Stimulated activated CD8-positive, alpha-beta memory T cell treated with anti-CD3 and anti-CD28 coated beads, Interleukin-7, amount 100 ng/mL, for 4 hours (primary cell): ENCODE data around the gene RAPGEF1.

Experiments used
- DNase-seq, 2 donors: peaks; one replicate each; pipeline ENCODE4 v3.0.0-alpha.2; 2020; ENCODE audit warnings: low read depth in 2 of 2

Gene RAPGEF1

DNA sequence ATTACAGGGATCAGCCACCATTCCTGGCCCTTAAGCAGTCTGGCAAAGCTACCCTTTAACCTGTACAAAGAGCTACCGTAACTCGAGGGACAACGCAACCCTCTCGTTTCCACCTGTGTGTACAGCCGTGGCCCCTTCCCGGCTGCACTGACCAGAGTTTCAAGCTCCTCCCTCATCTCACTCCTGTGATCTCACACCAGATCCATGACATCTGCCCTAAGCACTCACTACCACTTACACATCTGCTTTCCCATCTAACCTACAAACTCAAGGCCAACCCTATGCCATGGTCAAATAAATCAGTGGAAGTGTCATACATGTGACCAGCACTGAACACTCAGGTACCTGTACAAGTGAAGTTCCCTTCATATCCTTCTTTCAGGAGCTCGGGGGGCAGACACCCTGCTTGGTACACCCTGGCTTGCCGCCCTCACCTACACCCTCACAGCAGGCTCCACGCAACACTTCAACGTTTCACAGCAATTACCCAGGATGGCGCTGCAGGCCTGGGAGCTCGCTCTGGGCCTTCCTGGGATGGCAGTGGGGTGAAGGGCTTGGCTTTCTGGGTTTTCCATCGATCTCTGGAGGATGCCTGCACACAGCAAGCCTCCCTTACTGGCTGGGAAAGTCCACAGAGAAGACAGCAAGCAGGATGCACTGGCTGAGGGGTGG is 132.8 kb downstream of the RAPGEF1 start:
- DNase-seq = no peak

- DNase-seq = no peak
Measured at GRCh38 chr9:131605770-131606590, 133.9 kb downstream of the RAPGEF1 start.

- DNase-seq = no peak
Measured at GRCh38 chr9:131603711-131604439, 136.0 kb downstream of the RAPGEF1 start.

- DNase-seq = no peak
Measured at GRCh38 chr9:131603199-131603598, 136.7 kb downstream of the RAPGEF1 start.

DNA sequence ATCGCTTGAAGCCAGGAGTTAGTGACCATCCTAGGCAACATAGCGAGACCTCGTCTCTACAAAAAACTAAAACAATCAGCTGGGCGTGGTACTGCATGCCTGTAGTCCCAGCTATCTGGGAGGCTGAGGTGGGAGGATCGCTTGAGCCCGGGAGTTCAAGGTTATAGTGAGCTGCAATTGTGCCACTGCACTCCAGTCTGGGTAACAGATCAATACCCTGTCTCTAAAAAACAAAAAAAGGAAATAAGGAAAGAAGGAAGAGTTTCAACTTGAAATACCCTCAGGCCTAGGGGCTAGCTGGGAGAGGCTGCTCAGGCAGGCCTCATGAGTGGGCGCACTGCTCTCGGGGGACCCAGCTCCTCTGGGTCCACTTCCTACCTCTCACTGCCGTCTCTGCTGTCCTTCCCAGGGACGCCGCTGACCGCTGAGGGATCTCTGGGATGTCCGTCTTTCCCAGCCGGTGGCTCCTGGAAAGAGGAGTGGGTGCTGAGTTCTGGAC is 138.1 kb downstream of the RAPGEF1 start:
- DNase-seq = no peak

GRCh38 chr9:131598121-131598520 is 141.8 kb downstream of the RAPGEF1 start:
- DNase-seq = no peak

DNA sequence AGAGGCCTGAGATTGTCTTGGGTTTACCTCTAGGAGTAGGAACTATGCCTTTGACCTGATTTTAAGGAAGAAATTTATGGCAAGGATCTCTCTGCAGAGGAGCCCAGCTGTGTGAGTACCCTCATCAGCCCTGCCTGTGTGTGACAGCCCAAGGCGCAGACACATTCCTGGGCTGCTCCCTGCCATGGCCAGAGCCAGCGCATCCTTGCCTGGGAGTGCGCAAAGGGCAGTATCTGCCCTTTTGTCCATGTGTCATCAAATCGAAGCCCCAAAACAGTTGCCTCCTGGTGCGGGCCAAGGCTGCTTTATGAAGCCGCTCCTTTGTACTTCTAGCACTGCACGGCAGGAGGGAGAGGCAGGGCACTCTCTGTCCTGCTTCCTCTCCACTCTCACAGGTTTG is 142.6 kb downstream of the RAPGEF1 start:
- DNase-seq = no peak

DNA sequence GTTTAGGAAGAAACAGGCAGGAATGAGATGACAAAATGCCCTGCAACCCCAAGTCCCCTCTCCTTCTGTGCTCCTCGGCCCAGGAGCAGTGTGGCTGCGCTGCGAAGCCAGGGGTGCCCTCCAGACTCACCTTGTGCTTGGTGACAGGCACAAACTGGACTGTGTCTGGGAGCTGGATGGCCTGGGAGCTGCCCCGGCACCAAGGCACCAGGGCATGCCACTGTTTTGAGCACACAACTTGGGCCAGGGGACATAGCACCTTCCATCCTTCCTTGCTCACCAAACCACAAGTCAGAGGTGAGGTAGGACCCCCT is 143.5 kb downstream of the RAPGEF1 start:
- no peak for DNase-seq

DNA sequence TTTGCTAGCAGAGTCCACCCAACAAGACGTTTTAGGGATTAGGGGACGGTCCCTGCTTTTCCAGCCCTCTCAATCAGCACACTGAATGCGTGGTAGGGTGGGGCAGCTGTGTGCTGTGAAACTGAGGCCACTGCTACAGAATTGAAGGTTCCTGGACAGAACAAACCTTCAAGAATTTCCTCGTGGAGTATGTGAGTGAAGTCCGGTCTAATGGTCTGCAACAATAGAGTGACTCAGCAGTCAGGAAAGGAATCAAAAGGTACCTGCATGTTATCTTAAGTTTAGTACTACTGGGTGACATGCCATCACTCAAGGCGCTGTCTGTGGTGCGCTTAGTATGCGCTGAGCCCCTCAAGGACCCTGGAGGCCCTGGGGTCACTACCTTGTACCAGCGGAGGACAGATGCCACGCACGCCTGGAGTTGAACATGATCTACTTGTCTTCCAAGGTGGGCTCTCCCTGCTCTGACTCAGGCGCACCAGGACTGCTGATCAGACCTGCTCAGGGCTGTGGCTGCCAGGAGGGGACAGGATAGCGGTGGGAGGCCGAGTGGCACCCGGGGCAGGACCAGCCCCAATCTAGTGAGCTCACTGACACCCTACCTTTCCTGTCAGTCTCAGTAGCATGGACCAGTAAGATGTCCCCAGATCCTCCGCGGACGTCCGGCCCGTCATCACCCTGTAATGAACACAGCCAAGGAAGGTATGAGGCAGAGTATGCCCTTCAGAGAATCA is 144.0 kb downstream of the RAPGEF1 start:
- DNase-seq = no peak

- no peak for DNase-seq
Measured at GRCh38 chr9:131594906-131595665, 144.8 kb downstream of the RAPGEF1 start.

- no peak for DNase-seq
Measured at GRCh38 chr9:131593936-131594665, 145.8 kb downstream of the RAPGEF1 start.

DNA sequence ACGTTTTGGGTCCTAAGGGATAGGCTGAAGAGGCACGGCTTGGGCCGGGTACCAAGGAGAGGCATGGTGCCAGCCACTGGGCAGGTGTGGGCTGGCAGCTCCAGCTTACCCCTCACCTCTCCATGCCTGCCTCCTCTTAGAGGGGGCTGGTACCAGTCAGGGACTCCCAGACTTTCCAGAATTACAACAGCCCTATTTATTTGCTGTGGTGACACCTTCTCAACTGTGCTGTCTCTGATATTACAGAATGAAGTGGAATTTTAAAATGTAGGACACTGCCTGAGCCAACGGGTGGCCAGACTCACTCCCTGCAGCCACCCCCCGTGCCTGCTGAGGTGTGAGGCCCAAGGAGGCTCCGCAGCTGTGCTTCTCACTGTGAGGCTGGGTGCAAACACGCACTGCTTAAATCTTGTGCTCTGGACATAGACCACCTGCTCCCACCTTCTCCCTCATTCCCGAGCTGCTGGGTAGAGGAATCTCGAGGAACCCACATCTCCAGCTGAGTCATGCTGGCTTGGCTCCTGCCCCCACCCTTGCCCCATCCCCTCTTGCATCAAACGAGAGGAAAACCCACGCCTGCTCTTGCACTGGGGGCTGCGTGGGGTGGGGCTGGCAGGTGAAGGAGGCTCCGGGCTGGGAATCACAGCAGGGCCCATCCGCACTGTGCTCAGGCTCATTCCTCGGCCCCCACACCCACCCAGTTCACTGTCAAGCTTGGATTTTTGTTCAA is 146.6 kb downstream of the RAPGEF1 start:
- no peak for DNase-seq

- no peak for DNase-seq
Measured at GRCh38 chr9:131591845-131592208, 148.0 kb downstream of the RAPGEF1 start.

DNA sequence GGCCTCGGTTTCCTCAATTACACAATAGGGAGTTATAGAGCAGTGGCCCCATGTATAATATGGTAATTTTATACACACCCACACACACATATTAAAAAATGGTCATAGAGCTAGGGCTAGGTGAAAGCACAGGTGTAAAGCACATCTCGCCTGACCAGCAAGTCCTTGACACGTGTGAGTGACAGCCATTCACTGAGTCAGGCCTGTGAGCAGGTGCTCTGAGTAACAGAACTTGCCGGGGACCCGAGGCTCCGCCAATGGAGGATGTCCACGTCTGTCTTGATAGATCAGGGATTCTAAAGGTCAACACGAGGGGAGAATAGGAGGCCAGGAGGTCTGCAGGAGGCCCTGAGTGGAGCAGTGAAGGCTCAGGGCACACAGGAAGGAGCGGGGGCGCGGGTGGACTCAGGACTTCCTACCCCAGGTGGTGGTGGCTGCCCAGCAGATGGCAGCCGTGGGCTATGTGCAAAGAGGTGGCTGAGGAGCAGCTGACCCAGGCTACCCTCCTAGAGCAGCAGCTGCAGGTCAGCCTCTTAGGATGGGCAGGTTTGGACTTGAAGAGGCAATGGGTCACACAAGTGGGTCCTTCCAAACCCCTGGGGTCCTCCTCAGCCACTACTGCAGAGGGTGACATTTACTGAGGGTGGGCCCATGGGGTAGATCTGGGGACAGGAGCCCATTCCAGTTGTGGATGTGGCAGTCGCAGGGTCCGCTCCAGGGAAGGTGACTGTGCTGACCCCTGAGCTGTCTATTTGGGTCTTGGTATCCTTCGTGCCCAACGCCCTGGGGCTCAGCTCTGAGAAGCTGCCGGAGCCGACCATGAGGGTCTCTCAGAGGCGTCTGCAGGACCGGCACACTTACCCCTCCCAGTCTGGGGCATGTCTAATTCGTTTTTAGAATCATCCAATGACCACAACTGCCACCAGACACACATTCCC is 148.7 kb downstream of the RAPGEF1 start:
- peak; percentile 52 to 67 for DNase-seq

- DNase-seq = no peak
Measured at GRCh38 chr9:131590449-131590848, 149.4 kb downstream of the RAPGEF1 start.

DNA sequence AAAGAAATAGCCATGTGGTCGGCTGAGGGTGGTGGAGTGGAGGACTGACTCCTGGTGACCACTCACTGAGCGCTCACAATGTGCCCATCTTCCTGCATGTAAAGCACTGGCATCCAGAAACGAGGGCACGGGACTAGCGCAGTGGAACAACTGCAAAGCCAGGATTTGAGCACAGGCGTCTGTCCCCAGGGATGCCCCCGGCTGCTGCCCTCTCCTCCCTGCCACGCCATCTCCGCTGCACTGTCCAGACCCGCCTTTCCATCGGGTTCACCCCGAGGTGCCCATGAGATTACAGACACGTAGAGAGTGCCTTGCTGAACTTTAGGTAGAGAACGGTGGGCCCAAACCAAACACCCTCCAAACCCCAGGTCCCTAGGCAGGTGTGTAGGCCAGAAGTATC is 149.9 kb downstream of the RAPGEF1 start:
- no peak for DNase-seq

- no peak for DNase-seq
Measured at GRCh38 chr9:131589124-131589711, 150.7 kb downstream of the RAPGEF1 start.

DNA sequence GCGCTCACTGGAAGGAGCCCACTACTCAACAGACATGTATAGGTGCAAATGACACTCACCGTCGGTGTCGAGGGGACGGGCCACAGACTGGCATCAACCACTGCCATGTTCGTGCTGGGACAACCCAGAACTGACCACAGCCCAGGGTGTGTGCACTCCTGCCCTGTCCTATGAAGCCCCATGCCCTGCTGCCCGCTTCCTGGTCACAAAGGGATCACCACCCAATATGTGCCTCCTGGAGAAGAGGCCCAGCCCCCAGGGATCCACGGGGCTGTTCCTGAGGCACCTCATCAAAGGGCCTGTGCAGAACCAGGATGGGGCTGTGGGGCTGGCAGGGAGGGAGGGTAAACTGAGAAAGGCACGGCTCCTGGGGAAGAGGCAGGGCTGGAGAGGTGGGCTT is 151.5 kb downstream of the RAPGEF1 start:
- DNase-seq = no peak
